Mesenchymal stem cell (in vitro differentiated cells and primary cell): ENCODE results near the gene MRGPRF.

ENCODE experiments used
- DNase-seq: peaks from one replicate; pipeline ENCODE4 v3.0.0-alpha.2; 2013
- H2AFZ ChIP-seq: one replicate; pipeline ENCODE4 v1.6.1; 2013; ENCODE audit warnings: low read depth, mild to moderate bottlenecking, control low read depth, inconsistent platforms, low read length, moderate library complexity
- H2AK5ac ChIP-seq: 2 replicates; pipeline ENCODE4 v1.6.1; 2013; ENCODE audit warnings: low read length, moderate library complexity, mild to moderate bottlenecking, inconsistent platforms; ENCODE audit not compliant: severe bottlenecking
- H2BK120ac ChIP-seq: one replicate; pipeline ENCODE4 v1.6.1; 2013; ENCODE audit warnings: low read depth, mild to moderate bottlenecking, inconsistent platforms, low read length, moderate library complexity
- H2BK12ac ChIP-seq, 2 experiments: one replicate each; pipeline ENCODE4 v1.6.1; 2013; ENCODE audit warnings: inconsistent platforms in 2 of 2, low read length in 2 of 2, mild to moderate bottlenecking in 2 of 2, moderate library complexity in 2 of 2, control low read depth in 1 of 2
- H2BK15ac ChIP-seq: one replicate; pipeline ENCODE4 v1.6.1; 2013; ENCODE audit warnings: mild to moderate bottlenecking, low read depth, inconsistent platforms; ENCODE audit not compliant: poor library complexity, severe bottlenecking
- H2BK5ac ChIP-seq: 2 replicates; pipeline ENCODE4 v1.6.1; 2013; ENCODE audit warnings: low read depth, mild to moderate bottlenecking, low read length, control low read depth, inconsistent platforms; ENCODE audit not compliant: poor library complexity, severe bottlenecking
- H3K14ac ChIP-seq, 2 experiments: one replicate each; pipeline ENCODE4 v1.6.1; 2013; ENCODE audit warnings: inconsistent platforms in 2 of 2, low read length in 2 of 2, control low read depth in 1 of 2, mild to moderate bottlenecking in 1 of 2, moderate library complexity in 1 of 2
- H3K18ac ChIP-seq, 2 experiments: one replicate each; pipeline ENCODE4 v1.6.1; 2013; ENCODE audit warnings: inconsistent platforms in 2 of 2, low read length in 2 of 2, control low read depth in 1 of 2, low read depth in 1 of 2, mild to moderate bottlenecking in 1 of 2
- H3K23ac ChIP-seq, 2 experiments: one replicate each; pipeline ENCODE4 v1.6.1; 2013; ENCODE audit warnings: inconsistent platforms in 2 of 2, low read length in 2 of 2, mild to moderate bottlenecking in 2 of 2, moderate library complexity in 2 of 2, control low read depth in 1 of 2
- H3K27ac ChIP-seq: 2 replicates; pipeline ENCODE4 v1.5.1; 2013; ENCODE audit warnings: mild to moderate bottlenecking, moderate library complexity, low read length, control low read depth, inconsistent platforms; ENCODE audit not compliant: poor library complexity, severe bottlenecking
- H3K27me3 ChIP-seq, 2 experiments: 2 replicates each; pipeline versions ENCODE4 v1.6.1 to v1.7.0; 2013; ENCODE audit warnings: low read length in 2 of 2, mild to moderate bottlenecking in 2 of 2, moderate library complexity in 2 of 2, control low read depth in 1 of 2, inconsistent platforms in 1 of 2; ENCODE audit not compliant: control insufficient read depth in 1 of 2, insufficient read depth in 1 of 2
- H3K36me3 ChIP-seq, 2 experiments: 2 replicates each; pipeline versions ENCODE4 v1.6.1 to v1.7.0; 2013; ENCODE audit warnings: low read length in 2 of 2, control low read depth in 1 of 2, inconsistent platforms in 1 of 2, low read depth in 1 of 2, mild to moderate bottlenecking in 1 of 2; ENCODE audit not compliant: insufficient read depth in 2 of 2, control insufficient read depth in 1 of 2
- H3K4ac ChIP-seq, 2 experiments: one replicate each; pipeline ENCODE4 v1.6.1; 2013; ENCODE audit warnings: inconsistent platforms in 2 of 2, low read length in 2 of 2, mild to moderate bottlenecking in 2 of 2, moderate library complexity in 2 of 2, control low read depth in 1 of 2, low read depth in 1 of 2
- H3K4me1 ChIP-seq: 2 replicates; pipeline ENCODE4 v1.6.1; 2013; ENCODE audit warnings: low read depth, low read length, control low read depth; ENCODE audit not compliant: control insufficient read depth, insufficient read depth
- H3K4me2 ChIP-seq: 2 replicates; pipeline ENCODE4 v1.6.1; 2013; ENCODE audit warnings: low read length, mild to moderate bottlenecking, inconsistent platforms; ENCODE audit not compliant: poor library complexity, severe bottlenecking
- H3K4me3 ChIP-seq, 2 experiments: 2 replicates each; pipeline versions ENCODE4 v1.5.1 to v1.7.0; 2013; ENCODE audit warnings: low read length in 2 of 2, mild to moderate bottlenecking in 2 of 2, control low read depth in 1 of 2, low read depth in 1 of 2; ENCODE audit not compliant: insufficient read depth in 1 of 2
- H3K79me1 ChIP-seq: replicated peaks from 2 replicates; pipeline ENCODE4 v1.6.1; 2013; ENCODE audit warnings: mild to moderate bottlenecking, control low read depth, low read length, inconsistent platforms; ENCODE audit not compliant: poor library complexity, severe bottlenecking
- H3K9ac ChIP-seq: 2 replicates; pipeline ENCODE4 v1.7.0; 2013; ENCODE audit warnings: mild to moderate bottlenecking, low read length, moderate library complexity
- H3K9me3 ChIP-seq: 2 replicates; pipeline ENCODE4 v1.7.0; 2013; ENCODE audit warnings: mild to moderate bottlenecking, low read length; ENCODE audit not compliant: control insufficient read depth
- H4K8ac ChIP-seq: one replicate; pipeline ENCODE4 v1.6.1; 2013; ENCODE audit warnings: inconsistent platforms, mild to moderate bottlenecking, low read length, moderate library complexity
- H4K91ac ChIP-seq: one replicate; pipeline ENCODE4 v1.6.1; 2013; ENCODE audit warnings: mild to moderate bottlenecking, low read length, inconsistent platforms
- WGBS: methylation state at CpG from one replicate; pipeline ENCODE4 v1.1.7; 2013; ENCODE audit warnings: mixed read lengths; 5-methylcytosine and 5-hydroxymethylcytosine counted together

The MRGPRF gene

GRCh38 chr11:69039501-69039900, 26.5 kb upstream of the MRGPRF start:
- no peak overlapping the region for H2BK120ac ChIP-seq
- H3K4me2 ChIP-seq, result no peak overlapping the region
- H4K91ac ChIP-seq, result no peak overlapping the region
- no peak overlapping the region for H2BK15ac ChIP-seq
- no peak overlapping the region for H4K8ac ChIP-seq
- no peak overlapping the region for H3K23ac ChIP-seq
- peaks cover 20% of the 10 kb centered on the region for H3K4me1 ChIP-seq
- H3K36me3 ChIP-seq, result no peaks in the 10 kb centered on the region
- no peak overlapping the region for H3K14ac ChIP-seq
- WGBS, result 86% methylated on average over 1 of the region's 1 CpG
- DNase-seq, result no peak
- H3K27ac ChIP-seq, result no peak overlapping the region
- no peak overlapping the region for H2AFZ ChIP-seq
- H3K9ac ChIP-seq, result no peak overlapping the region
- H3K9me3 ChIP-seq, result no peaks in the 10 kb centered on the region
- no peak overlapping the region for H2AK5ac ChIP-seq
- no peak overlapping the region for H3K4ac ChIP-seq
- H3K79me1 ChIP-seq, result no peaks in the 10 kb centered on the region
- H3K18ac ChIP-seq, result no peak overlapping the region
- H2BK5ac ChIP-seq, result no peak overlapping the region
- H3K27me3 ChIP-seq, result no peaks in the 10 kb centered on the region
- H2BK12ac ChIP-seq, result no peak overlapping the region
- no peak overlapping the region for H3K4me3 ChIP-seq

- Histone ChIP-seq H3K9ac (no peak overlapping the region), H2BK12ac (no peak overlapping the region), H3K27me3 (no peaks in the 10 kb centered on the region), H4K8ac (no peak overlapping the region), H3K4me1 (peaks cover 25% of the 10 kb centered on the region), H3K79me1 (no peaks in the 10 kb centered on the region), H3K4ac (no peak overlapping the region), H3K18ac (no peak overlapping the region), H4K91ac (no peak overlapping the region), H2BK15ac (no peak overlapping the region), H2AK5ac (no peak overlapping the region), H3K23ac (no peak overlapping the region), H3K9me3 (no peaks in the 10 kb centered on the region), H3K4me2 (no peak overlapping the region), H3K27ac (no peak overlapping the region), H2BK120ac (no peak overlapping the region), H2BK5ac (no peak overlapping the region), H3K14ac (no peak overlapping the region), H2AFZ (no peak overlapping the region), H3K4me3 (no peak overlapping the region), H3K36me3 (no peaks in the 10 kb centered on the region)
- WGBS, result 96% methylated on average over 7 of the region's 8 CpGs
- DNase-seq, result no peak
These were observed 24.5 kb upstream of the MRGPRF start for GRCh38 chr11:69037544-69037943.

- DNase-seq, result no peak
- no peak overlapping the region for H2BK120ac ChIP-seq
- H2BK5ac ChIP-seq, result no peak overlapping the region
- H3K18ac ChIP-seq, result no peak overlapping the region
- no peak overlapping the region for H4K91ac ChIP-seq
- no peaks in the 10 kb centered on the region for H3K79me1 ChIP-seq
- no peak overlapping the region for H3K4me2 ChIP-seq
- no peak overlapping the region for H2BK15ac ChIP-seq
- H3K27ac ChIP-seq, result no peak overlapping the region
- H3K36me3 ChIP-seq, result no peaks in the 10 kb centered on the region
- H2AFZ ChIP-seq, result no peak overlapping the region
- no peak overlapping the region for H3K14ac ChIP-seq
- no peak overlapping the region for H3K9ac ChIP-seq
- H3K4ac ChIP-seq, result no peak overlapping the region
- no peak overlapping the region for H3K4me3 ChIP-seq
- no peak overlapping the region for H2BK12ac ChIP-seq
- no peak overlapping the region for H3K23ac ChIP-seq
- H2AK5ac ChIP-seq, result no peak overlapping the region
- 94% methylated on average over 15 of the region's 18 CpGs for WGBS
- peaks cover 25% of the 10 kb centered on the region for H3K4me1 ChIP-seq
- no peak overlapping the region for H4K8ac ChIP-seq
- no peaks in the 10 kb centered on the region for H3K27me3 ChIP-seq
- H3K9me3 ChIP-seq, result no peaks in the 10 kb centered on the region
These were observed 24.0 kb upstream of the MRGPRF start for GRCh38 chr11:69037074-69037473.

GRCh38 chr11:69035946-69036340, 22.9 kb upstream of the MRGPRF start:
- Histone ChIP-seq H3K27ac (no peak overlapping the region), H3K79me1 (no peaks in the 10 kb centered on the region), H3K4ac (no peak overlapping the region), H2AK5ac (no peak overlapping the region), H2BK120ac (no peak overlapping the region), H3K4me1 (peaks cover 21% of the 10 kb centered on the region), H3K18ac (peak overlapping the region in 1 of 2 experiments; percentile 64), H3K23ac (no peak overlapping the region), H2BK5ac (no peak overlapping the region), H3K14ac (peak overlapping the region in 1 of 2 experiments; percentile 45), H4K91ac (no peak overlapping the region), H2AFZ (no peak overlapping the region), H3K27me3 (peaks cover 0 to 11% of the 10 kb centered on the region in 2 experiments), H3K9ac (peak overlapping the region; percentile 9), H3K36me3 (no peaks in the 10 kb centered on the region), H3K9me3 (no peaks in the 10 kb centered on the region), H4K8ac (no peak overlapping the region), H3K4me2 (no peak overlapping the region), H3K4me3 (no peak overlapping the region), H2BK12ac (no peak overlapping the region), H2BK15ac (no peak overlapping the region)
- 83% methylated on average over 11 of the region's 11 CpGs for WGBS
- DNase-seq, result no peak
